Measurements from ENCODE around the gene KRTAP2-2. TPM values are rescaled to one million over a fixed set of nuclear protein-coding genes. Genes with fewer than 3 reads are reported as not detected.

Gene KRTAP2-2
- total and polyA plus RNA-seq, 10 of the 15 experiments (the other 5 are each of a cell fraction or from before 2014, with no cell fraction given), result not detected

GRCh38 chr17:41019415-41019814 lies 35.6 kb downstream of the KRTAP2-2 start:
- H3K4me2 ChIP-seq (ENCODE audit: control insufficient read depth, insufficient read depth), result no peak overlapping the region
- no peaks in the 10 kb centered on the region for H3K36me3 ChIP-seq (ENCODE audit: control insufficient read depth in 2 of 2, insufficient read depth in 2 of 2, low read length in 1 of 2)
- H3K27me3 ChIP-seq (replicated peaks in 1 of 2; ENCODE audit: control insufficient read depth in 2 of 2, insufficient read depth in 2 of 2, low read length in 1 of 2), result no peaks in the 10 kb centered on the region; a peak in 2 of 4 replicates
- no TSS peak for BruUV-seq (replicated peaks)
- SMC1A ChIA-PET (ENCODE audit: uncharacterized antibody, unreplicated experiment), result no interaction called here
- H3K9ac ChIP-seq (ENCODE audit: control insufficient read depth, insufficient read depth, low read length), result no peak overlapping the region
- RAD21 ChIA-PET (ENCODE audit: unreplicated experiment), result no interaction called here
- no peaks in the 10 kb centered on the region for H4K20me1 ChIP-seq (ENCODE audit: control insufficient read depth, insufficient read depth)
- no peaks in the 10 kb centered on the region for H3K79me2 ChIP-seq (ENCODE audit: control insufficient read depth, insufficient read depth, low read length)
- no peak overlapping the region for H3K27ac ChIP-seq (ENCODE audit: control insufficient read depth, insufficient read depth)
- H2AFZ ChIP-seq (ENCODE audit: control insufficient read depth, low read depth, low read length), result no peak overlapping the region
- H3K4me1 ChIP-seq (ENCODE audit: control insufficient read depth, insufficient read depth, low read length), result no peaks in the 10 kb centered on the region
- CTCF ChIA-PET, result interaction anchor here (1.2 kb wide), 1 partner anchor 10 kb away, joined by 3 read pairs; the partner anchor contains the start of gene KRTAP1-4
- TF ChIP-seq NR2C2 (IDR thresholded peaks at IDR 0.05; ENCODE audit: borderline replicate concordance, control insufficient read depth, insufficient read length, low read depth) (no peak), KAT2A (conservative IDR thresholded peaks at IDR 0.05; ENCODE audit: control insufficient read depth, low read depth, low read length) (no peak), RB1 (IDR thresholded peaks at IDR 0.05; ENCODE audit: borderline replicate concordance) (no peak), EGR1 (IDR thresholded peaks at IDR 0.05; ENCODE audit: borderline replicate concordance in 1 of 2, low read depth in 2 of 2, low read length in 2 of 2) (no peak), FOS (IDR thresholded peaks at IDR 0.05; ENCODE audit: borderline replicate concordance, extremely low read depth, insufficient read length) (no peak), LARP7 (IDR thresholded peaks at IDR 0.05) (no peak), HDAC6 (IDR thresholded peaks at IDR 0.05; ENCODE audit: unreplicated experiment) (no peak), PAX8 (IDR thresholded peaks at IDR 0.05) (no peak)
- no peak for DNase-seq (ENCODE audit: low read depth, low spot score)
- no peak for FAIRE-seq
- in situ Hi-C loops (cut with MboI), result no loop called here
- POLR2A ChIA-PET, result interaction anchor here (0.6 kb wide), 1 partner anchor 95 kb away, joined by 3 read pairs; no protein-coding TSS in a partner anchor
- no peak for ATAC-seq
- intact Hi-C loops (cut with micrococcal nuclease; ENCODE audit: unreplicated experiment), result no loop called here
- 63% methylated on average over 3 of the region's 3 CpGs for WGBS (ENCODE audit: insufficient coverage, insufficient replicate concordance, low lambda C conversion rate, missing lambda C conversion rate)
- H3K4me3 ChIP-seq, result no peak overlapping the region
- no peaks in the 10 kb centered on the region for H3K9me3 ChIP-seq (replicated peaks; ENCODE audit: control insufficient read depth, insufficient read depth, low read length)

GRCh38 chr17:41018541-41018940 lies 36.5 kb downstream of the KRTAP2-2 start:
- H3K36me3 ChIP-seq (ENCODE audit: control insufficient read depth in 2 of 2, insufficient read depth in 2 of 2, low read length in 1 of 2), result no peaks in the 10 kb centered on the region
- H3K4me1 ChIP-seq (ENCODE audit: control insufficient read depth, insufficient read depth, low read length), result no peaks in the 10 kb centered on the region
- ChIA-PET CTCF (no interaction called here), SMC1A (ENCODE audit: uncharacterized antibody, unreplicated experiment) (no interaction called here), RAD21 (ENCODE audit: unreplicated experiment) (no interaction called here), POLR2A (no interaction called here)
- H2AFZ ChIP-seq (ENCODE audit: control insufficient read depth, low read depth, low read length), result no peak overlapping the region
- H3K9me3 ChIP-seq (replicated peaks; ENCODE audit: control insufficient read depth, insufficient read depth, low read length), result no peaks in the 10 kb centered on the region
- no TSS peak for BruUV-seq (replicated peaks)
- FAIRE-seq, result no peak
- WGBS (ENCODE audit: insufficient coverage, insufficient replicate concordance, low lambda C conversion rate, missing lambda C conversion rate), result 47% methylated on average over 3 of the region's 3 CpGs
- in situ Hi-C loops (cut with MboI), result no loop called here
- no peak overlapping the region for H3K27ac ChIP-seq (ENCODE audit: control insufficient read depth, insufficient read depth)
- no peak overlapping the region for H3K4me3 ChIP-seq
- no peaks in the 10 kb centered on the region for H4K20me1 ChIP-seq (ENCODE audit: control insufficient read depth, insufficient read depth)
- no peaks in the 10 kb centered on the region; a peak in 2 of 4 replicates for H3K27me3 ChIP-seq (replicated peaks in 1 of 2; ENCODE audit: control insufficient read depth in 2 of 2, insufficient read depth in 2 of 2, low read length in 1 of 2)
- H3K79me2 ChIP-seq (ENCODE audit: control insufficient read depth, insufficient read depth, low read length), result no peaks in the 10 kb centered on the region
- intact Hi-C loops (cut with micrococcal nuclease; ENCODE audit: unreplicated experiment), result no loop called here
- no peak for DNase-seq (ENCODE audit: low read depth, low spot score)
- H3K9ac ChIP-seq (ENCODE audit: control insufficient read depth, insufficient read depth, low read length), result no peak overlapping the region
- ATAC-seq, result no peak
- no peak overlapping the region for H3K4me2 ChIP-seq (ENCODE audit: control insufficient read depth, insufficient read depth)
- TF ChIP-seq ELK1 (IDR thresholded peaks at IDR 0.05; ENCODE audit: low read depth, low read length) (no peak), ZBTB40 (IDR thresholded peaks at IDR 0.05; ENCODE audit: borderline replicate concordance) (no peak), USF1 (IDR thresholded peaks at IDR 0.05; ENCODE audit: borderline replicate concordance, extremely low read length, insufficient read depth, low read depth, low read length) (no peak), JUNB (IDR thresholded peaks at IDR 0.05) (no peak), HDAC2 (IDR thresholded peaks at IDR 0.05) (no peak)

Data from GM12878 (cell line).